IMR-90 (cell line): ENCODE results near the gene SPAG9. TPM values are rescaled to one million over a fixed set of nuclear protein-coding genes. Genes with fewer than 3 reads are reported as not detected.

Experiments
- ATAC-seq: fragments of 200-7000 bp; cut with Tn5 transposase; 2 replicates; pipeline ENCODE4 v1.9.1; 2020; ENCODE audit warnings: low read depth, mild to moderate bottlenecking, moderate library complexity
- BruUV-seq: library from RNA; stranded (reverse); fragments of 400-500 nt; replicated peaks from 2 replicates; lab custom pipeline; 2021; lab: Mats Ljungman, UMichigan
- CTCF ChIA-PET: fragments of 300-600 bp; formaldehyde crosslinking; extraction: SDS; loops from one replicate; lab custom pipeline; 2021; ENCODE audit warnings: antibody characterized with exemption; lab: Yijun Ruan, JAX
- POLR2A ChIA-PET: fragments of 300-600 bp; sonication (Branson Sonifier 250); formaldehyde crosslinking; loops from one replicate; lab custom pipeline; 2022; ENCODE audit warnings: antibody characterized with exemption; ENCODE audit not compliant: unreplicated experiment; lab: Charles Lee
- DNase-seq: peaks from one replicate; pipeline ENCODE4 v3.0.0; 2013
- H2AFZ ChIP-seq: replicated peaks from 2 replicates; pipeline ENCODE3; 2013; ENCODE audit warnings: low read length, mild to moderate bottlenecking; ENCODE audit not compliant: poor library complexity
- H2AK5ac ChIP-seq: 2 replicates; pipeline ENCODE4 v1.6.1; 2013; ENCODE audit warnings: low read depth, low read length, inconsistent platforms
- H2AK9ac ChIP-seq: replicated peaks from 2 replicates; pipeline ENCODE3; 2013; ENCODE audit warnings: mild to moderate bottlenecking, low read depth, low read length, moderate library complexity; ENCODE audit not compliant: poor library complexity
- H2BK120ac ChIP-seq: 2 replicates; pipeline ENCODE4 v1.6.1; 2013; ENCODE audit warnings: low read depth, low read length, inconsistent platforms
- H2BK15ac ChIP-seq: 3 replicates; pipeline ENCODE4 v1.6.1; 2013; ENCODE audit warnings: low read depth, low read length, inconsistent platforms
- H2BK20ac ChIP-seq: 2 replicates; pipeline ENCODE4 v1.6.1; 2013; ENCODE audit warnings: low read depth, mild to moderate bottlenecking, inconsistent platforms, low read length, moderate library complexity
- H2BK5ac ChIP-seq: 2 replicates; pipeline ENCODE4 v1.6.1; 2013; ENCODE audit warnings: mild to moderate bottlenecking, low read depth, low read length, inconsistent platforms; ENCODE audit not compliant: poor library complexity, severe bottlenecking
- H3K14ac ChIP-seq: replicated peaks from 2 replicates; pipeline ENCODE4 v1.6.1; 2013; ENCODE audit warnings: low read depth, low read length, inconsistent platforms
- H3K18ac ChIP-seq: 2 replicates; pipeline ENCODE4 v1.6.1; 2013; ENCODE audit warnings: low read depth, low read length, control low read depth
- H3K23ac ChIP-seq: 2 replicates; pipeline ENCODE4 v1.6.1; 2013; ENCODE audit warnings: low read depth, low read length, inconsistent platforms
- H3K27ac ChIP-seq: 2 replicates; pipeline ENCODE4 v1.5.1; 2013; ENCODE audit warnings: mild to moderate bottlenecking, control low read depth, low read length; ENCODE audit not compliant: insufficient read depth
- H3K27me3 ChIP-seq: 2 replicates; pipeline ENCODE4 v1.6.1; 2013; ENCODE audit warnings: low read length; ENCODE audit not compliant: control insufficient read depth, insufficient read depth
- H3K36me3 ChIP-seq: 2 replicates; pipeline ENCODE4 v1.6.1; 2013; ENCODE audit warnings: low read length, mixed read lengths; ENCODE audit not compliant: control insufficient read depth, insufficient read depth
- H3K4ac ChIP-seq: 2 replicates; pipeline ENCODE4 v1.6.1; 2013; ENCODE audit warnings: low read depth, low read length, inconsistent platforms
- H3K4me1 ChIP-seq: 2 replicates; pipeline ENCODE4 v1.6.1; 2013; ENCODE audit warnings: low read length, mixed read lengths; ENCODE audit not compliant: control insufficient read depth, insufficient read depth
- H3K4me2 ChIP-seq: 2 replicates; pipeline ENCODE4 v1.6.1; 2013; ENCODE audit warnings: low read depth, mild to moderate bottlenecking, control low read depth, low read length, moderate library complexity
- H3K4me3 ChIP-seq: 2 replicates; pipeline ENCODE4 v1.5.1; 2013; ENCODE audit warnings: low read depth, mild to moderate bottlenecking, control low read depth, low read length, moderate library complexity; ENCODE audit not compliant: insufficient read depth
- H3K56ac ChIP-seq: 2 replicates; pipeline ENCODE4 v1.6.1; 2013; ENCODE audit warnings: low read length, inconsistent platforms; ENCODE audit not compliant: insufficient read depth; ENCODE audit errors: extremely low read depth
- H3K79me1 ChIP-seq, 2 experiments: 2 replicates each; pipeline ENCODE4 v1.6.1; 2013; ENCODE audit warnings: low read length in 2 of 2, inconsistent platforms in 1 of 2, low read depth in 1 of 2
- H3K9ac ChIP-seq: 2 replicates; pipeline ENCODE4 v1.6.1; 2013; ENCODE audit warnings: low read depth, low read length, control low read depth
- H3K9me1 ChIP-seq: 2 replicates; pipeline ENCODE4 v1.6.1; 2013; ENCODE audit warnings: low read length, inconsistent platforms; ENCODE audit not compliant: insufficient read depth
- H3K9me3 ChIP-seq: 2 replicates; pipeline ENCODE4 v1.6.1; 2013; ENCODE audit warnings: low read length; ENCODE audit not compliant: control insufficient read depth, insufficient read depth
- H4K20me1 ChIP-seq: 2 replicates; pipeline ENCODE4 v1.6.1; 2013; ENCODE audit warnings: low read length, inconsistent platforms; ENCODE audit not compliant: insufficient read depth
- H4K5ac ChIP-seq: 2 replicates; pipeline ENCODE4 v1.6.1; 2013; ENCODE audit warnings: mild to moderate bottlenecking, low read depth, low read length, control low read depth
- H4K8ac ChIP-seq, 2 experiments: 2 replicates each; pipeline ENCODE4 v1.6.1; 2013; ENCODE audit warnings: low read depth in 2 of 2, low read length in 2 of 2, control low read depth in 1 of 2, inconsistent platforms in 1 of 2
- H4K91ac ChIP-seq: 2 replicates; pipeline ENCODE4 v1.6.1; 2013; ENCODE audit warnings: low read depth, low read length, inconsistent platforms; ENCODE audit not compliant: insufficient read depth
- BHLHE40 ChIP-seq: fragments of 150-350 bp; IDR thresholded peaks from 2 replicates; pipeline ENCODE4 v1.6.1; 2016; ENCODE audit warnings: mild to moderate bottlenecking, low read depth, low read length
- CEBPB ChIP-seq: IDR thresholded peaks from 2 replicates; pipeline ENCODE4 v1.6.1; 2012; ENCODE audit warnings: low read depth, low read length, improper control_type of control experiment
- CHD1 ChIP-seq: IDR thresholded peaks from 2 replicates; pipeline ENCODE4 v1.6.1; 2012; ENCODE audit warnings: low read depth, low read length, improper control_type of control experiment
- ELK1 ChIP-seq: fragments of 150-350 bp; IDR thresholded peaks from 2 replicates; pipeline ENCODE4 v1.6.1; 2016; ENCODE audit warnings: low read depth, mild to moderate bottlenecking, low read length, moderate library complexity, borderline replicate concordance
- MAZ ChIP-seq: IDR thresholded peaks from 2 replicates; pipeline ENCODE4 v1.6.1; 2012; ENCODE audit warnings: low read depth, mild to moderate bottlenecking, low read length, improper control_type of control experiment, moderate library complexity, borderline replicate concordance
- MXI1 ChIP-seq: IDR thresholded peaks from 2 replicates; pipeline ENCODE4 v1.6.1; 2012; ENCODE audit warnings: low read depth, mild to moderate bottlenecking, low read length, moderate library complexity, borderline replicate concordance
- NFE2L2 ChIP-seq: fragments of 150-350 bp; IDR thresholded peaks from 2 replicates; pipeline ENCODE4 v1.6.1; 2016; ENCODE audit warnings: low read depth, mild to moderate bottlenecking, low read length
- RAD21 ChIP-seq: IDR thresholded peaks from 2 replicates; pipeline ENCODE4 v1.6.1; 2012; ENCODE audit warnings: low read length, improper control_type of control experiment
- SMC3 ChIP-seq: fragments of 150-350 bp; IDR thresholded peaks from 2 replicates; pipeline ENCODE4 v1.6.1; 2016; ENCODE audit warnings: low read depth, mild to moderate bottlenecking, antibody characterized with exemption, low read length, moderate library complexity
- WGBS, 2 experiments: methylation state at CpG; one replicate each; pipeline versions ENCODE4 v1.1.5 to v1.1.7; 2013; ENCODE audit warnings: missing lambda C conversion rate in 2 of 2; ENCODE audit not compliant: insufficient read length in 1 of 2; ENCODE audit errors: extremely low coverage in 2 of 2; 5-methylcytosine and 5-hydroxymethylcytosine counted together
- dilution Hi-C: fragments of 300-500 bp; cut with HindIII; formaldehyde crosslinking; loops from one replicate; pipeline ENCODE4 v1.14.3; 2018; ENCODE audit warnings: low sequenced_read_pairs; ENCODE audit not compliant: unreplicated experiment
- in situ Hi-C: fragments of 300-500 bp; cut with MboI; formaldehyde crosslinking; loops from 3 replicates; pipeline ENCODE4 v1.14.3; 2019; ENCODE audit warnings: low sequenced_read_pairs, inconsistent platforms, mixed read lengths
- intact Hi-C: fragments of 100-400 bp; cut with micrococcal nuclease; formaldehyde crosslinking; loops from 2 replicates; pipeline ENCODE4 v1.10.0; 2022
- polyA plus RNA-seq, 3 experiments: library from polyadenylated mRNA; depleted of rRNA; stranded (reverse); fragments of >200 nt; gene quantifications; 2 replicates each; pipeline ENCODE4 v1.2.3, GENCODE V29; 2012; ENCODE audit warnings: low replicate concordance in 1 of 3
- total RNA-seq: library from RNA; depleted of rRNA; stranded (reverse); fragments of >200 nt; gene quantifications from 2 replicates; pipeline ENCODE4 v1.2.3, GENCODE V29; 2012
- TF ChIP-seq, protein P1 (sequence below): conservative IDR thresholded peaks from 2 replicates; pipeline ENCODE4 v1.5.1; 2012; ENCODE audit warnings: mild to moderate bottlenecking, low read depth, low read length, improper control_type of control experiment

The SPAG9 gene
- total and polyA plus RNA-seq, 2 of the 4 experiments (the other 2 are of a cell fraction), result 26.7 to 75.5 TPM

DNA sequence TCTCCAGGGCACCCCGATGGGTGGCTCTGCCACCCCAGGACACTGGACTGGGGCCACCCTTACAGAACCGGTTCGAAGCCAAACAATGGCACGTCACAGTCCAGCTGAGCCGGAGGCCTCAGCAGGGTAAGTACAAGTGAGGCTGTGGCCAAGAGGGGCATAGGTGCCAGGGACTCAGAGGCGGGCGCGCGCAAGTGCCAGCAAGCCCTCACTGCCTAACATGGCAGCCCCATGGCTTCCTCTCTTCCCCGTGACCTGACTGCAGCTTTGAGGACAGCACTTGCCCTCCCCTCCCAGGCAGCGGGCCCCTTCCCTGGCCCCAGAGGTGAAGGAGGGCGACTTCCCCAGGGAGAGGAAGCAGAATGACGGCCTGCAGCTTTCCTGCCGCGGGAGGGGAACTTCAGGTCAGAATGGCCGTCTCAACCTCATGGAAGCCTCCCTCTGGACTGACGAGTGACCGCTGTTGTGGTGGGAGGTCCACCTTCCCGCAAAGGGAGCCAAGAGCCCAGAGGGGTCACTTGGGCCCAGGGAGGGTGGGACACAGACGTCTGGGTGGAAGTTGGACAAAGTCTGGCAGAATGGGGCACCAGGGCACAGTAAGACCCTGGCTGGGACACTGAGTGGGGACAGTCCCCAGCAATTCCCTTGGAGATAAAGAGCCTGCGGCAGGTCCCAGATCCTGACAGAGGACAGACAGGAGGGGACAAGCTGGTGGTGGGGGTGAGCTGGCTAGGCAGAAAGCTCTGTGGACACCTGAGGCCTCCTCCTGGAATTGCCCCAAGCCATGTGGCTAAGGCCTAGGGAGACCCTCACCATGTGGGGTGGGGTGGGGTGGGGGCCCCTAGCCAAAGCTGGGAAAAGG lies 202.4 kb downstream of the SPAG9 start:
- Histone ChIP-seq H2BK15ac (no peak overlapping the region), H3K4ac (no peak overlapping the region), H3K4me3 (no peak overlapping the region), H3K56ac (no peak overlapping the region), H4K8ac (no peak overlapping the region), H3K27me3 (no peaks in the 10 kb centered on the region), H3K79me1 (no peaks in the 10 kb centered on the region), H2AK9ac (peak overlapping the region; percentile 28), H2BK120ac (no peak overlapping the region), H2AK5ac (no peak overlapping the region), H3K9me1 (peaks cover 2% of the 10 kb centered on the region), H3K27ac (no peak overlapping the region), H3K23ac (no peak overlapping the region), H2BK20ac (no peak overlapping the region), H4K91ac (no peak overlapping the region), H4K5ac (no peak overlapping the region), H4K20me1 (no peaks in the 10 kb centered on the region), H3K18ac (no peak overlapping the region), H3K36me3 (no peaks in the 10 kb centered on the region), H2AFZ (no peak overlapping the region), H3K4me1 (peaks cover 8% of the 10 kb centered on the region), H3K9me3 (no peaks in the 10 kb centered on the region), H3K4me2 (no peak overlapping the region), H2BK5ac (no peak overlapping the region), H3K14ac (no peak overlapping the region), H3K9ac (no peak overlapping the region)
- in situ Hi-C loops (no loop called here), intact Hi-C loops (no loop called here), dilution Hi-C loops (no loop called here)
- TF ChIP-seq RAD21 (no peak), CEBPB (no peak), NFE2L2 (no peak), ELK1 (no peak), CHD1 (no peak), BHLHE40 (no peak), SMC3 (no peak), MXI1 (no peak), MAZ (no peak)
- TF ChIP-seq, protein P1, sequence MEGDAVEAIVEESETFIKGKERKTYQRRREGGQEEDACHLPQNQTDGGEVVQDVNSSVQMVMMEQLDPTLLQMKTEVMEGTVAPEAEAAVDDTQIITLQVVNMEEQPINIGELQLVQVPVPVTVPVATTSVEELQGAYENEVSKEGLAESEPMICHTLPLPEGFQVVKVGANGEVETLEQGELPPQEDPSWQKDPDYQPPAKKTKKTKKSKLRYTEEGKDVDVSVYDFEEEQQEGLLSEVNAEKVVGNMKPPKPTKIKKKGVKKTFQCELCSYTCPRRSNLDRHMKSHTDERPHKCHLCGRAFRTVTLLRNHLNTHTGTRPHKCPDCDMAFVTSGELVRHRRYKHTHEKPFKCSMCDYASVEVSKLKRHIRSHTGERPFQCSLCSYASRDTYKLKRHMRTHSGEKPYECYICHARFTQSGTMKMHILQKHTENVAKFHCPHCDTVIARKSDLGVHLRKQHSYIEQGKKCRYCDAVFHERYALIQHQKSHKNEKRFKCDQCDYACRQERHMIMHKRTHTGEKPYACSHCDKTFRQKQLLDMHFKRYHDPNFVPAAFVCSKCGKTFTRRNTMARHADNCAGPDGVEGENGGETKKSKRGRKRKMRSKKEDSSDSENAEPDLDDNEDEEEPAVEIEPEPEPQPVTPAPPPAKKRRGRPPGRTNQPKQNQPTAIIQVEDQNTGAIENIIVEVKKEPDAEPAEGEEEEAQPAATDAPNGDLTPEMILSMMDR, result no peak
- BruUV-seq, result no TSS peak
- ATAC-seq (no peak), DNase-seq (no peak)
- CTCF ChIA-PET, result no interaction called here
- 85% methylated on average over 7 of the region's 21 CpGs; no CpG with 5 or more reads in 1 of the 2 experiments for WGBS, 2 experiments
- POLR2A ChIA-PET, result interaction anchor here (1.0 kb wide), 1 partner anchor 52 kb away, joined by 3 read pairs; the partner anchor contains the start of gene TOB1
